Fibroblast of pulmonary artery (primary cell): ENCODE results near the gene ARL4A.
"Not testable (repeated sequence)": the region's sequence is repeated elsewhere in the genome, so short reads cannot be mapped to it uniquely, and the experiment has no call there.

ENCODE experiments used
- DNase-seq: peaks from one replicate; pipeline ENCODE4 v3.0.0-alpha.2; 2010; ENCODE audit warnings: low read depth
- H3K4me3 ChIP-seq: replicated peaks from 2 replicates; pipeline ENCODE4 v1.5.1; 2011; ENCODE audit warnings: low read depth, mild to moderate bottlenecking, control low read depth, low read length, moderate library complexity
- CTCF ChIP-seq: IDR thresholded peaks from 2 replicates; pipeline ENCODE4 v1.5.1; 2011; ENCODE audit warnings: mild to moderate bottlenecking, control low read depth, low read length, inconsistent platforms; ENCODE audit errors: missing control alignments

ARL4A gene

GRCh38 chr7:12643001-12643643, 44.3 kb upstream of the ARL4A start:
- TF ChIP-seq CTCF, result no peak
- H3K4me3 ChIP-seq, result no peak overlapping the region
- no peak for DNase-seq

GRCh38 chr7:12643644-12644043, 43.8 kb upstream of the ARL4A start:
- no peak for DNase-seq
- TF ChIP-seq CTCF, result no peak
- no peak overlapping the region for H3K4me3 ChIP-seq

GRCh38 chr7:12645212-12645611, 42.2 kb upstream of the ARL4A start:
- not testable (repeated sequence) for H3K4me3 ChIP-seq, DNase-seq

- TF ChIP-seq CTCF, result no peak
- DNase-seq, result peak; percentile 24
- no peak overlapping the region for H3K4me3 ChIP-seq
Measured at GRCh38 chr7:12646139-12646538, 41.3 kb upstream of the ARL4A start.

- peak; percentile 26 for DNase-seq
- H3K4me3 ChIP-seq, result no peak overlapping the region
- TF ChIP-seq CTCF, result no peak
Measured at GRCh38 chr7:12647364-12648219, 39.8 kb upstream of the ARL4A start.

GRCh38 chr7:12648704-12649261, 38.6 kb upstream of the ARL4A start:
- TF ChIP-seq CTCF, result no peak
- no peak for DNase-seq
- H3K4me3 ChIP-seq, result no peak overlapping the region

GRCh38 chr7:12649348-12649747, 38.1 kb upstream of the ARL4A start:
- H3K4me3 ChIP-seq, result no peak overlapping the region
- TF ChIP-seq CTCF, result no peak
- no peak for DNase-seq
